Measurements from ENCODE around the gene PPP1R11. TPM values are rescaled to one million over a fixed set of nuclear protein-coding genes. Genes with fewer than 3 reads are reported as not detected.

The PPP1R11 gene
- total and polyA plus RNA-seq, 2 experiments from 2014 or later, result 30.0 to 63.7 TPM

- DNase-seq (ENCODE audit: low read depth in 1 of 2, low spot score in 1 of 2), result peak; percentile 90 to 91
- H3K27me3 ChIP-seq, result peaks cover 100% of the 10 kb centered on the region
- TF ChIP-seq CTCF (IDR thresholded peaks at IDR 0.05; ENCODE audit: low read depth, low read length), result peak; percentile 12
- H3K27ac ChIP-seq, result no peak overlapping the region
- no peaks in the 10 kb centered on the region for H3K4me1 ChIP-seq (ENCODE audit: low read depth)
- H3K4me3 ChIP-seq, result peak overlapping the region; percentile 16
- no peaks in the 10 kb centered on the region for H3K9me3 ChIP-seq (ENCODE audit: low read depth)
- no peaks in the 10 kb centered on the region for H3K36me3 ChIP-seq
Measured at GRCh38 chr6:30101444-30102413, 34.7 kb downstream of the PPP1R11 start.

- TF ChIP-seq CTCF (IDR thresholded peaks at IDR 0.05; ENCODE audit: low read depth, low read length), result no peak
- Histone ChIP-seq H3K9me3 (ENCODE audit: low read depth) (no peaks in the 10 kb centered on the region), H3K36me3 (no peaks in the 10 kb centered on the region), H3K27ac (no peak overlapping the region), H3K4me1 (ENCODE audit: low read depth) (no peaks in the 10 kb centered on the region), H3K27me3 (peaks cover 100% of the 10 kb centered on the region), H3K4me3 (peak overlapping the region; percentile 16)
- peak in 1 of 2 donors; percentile 67 for DNase-seq (ENCODE audit: low read depth in 1 of 2, low spot score in 1 of 2)
Measured at GRCh38 chr6:30102414-30102969, 35.5 kb downstream of the PPP1R11 start.

- H3K36me3 ChIP-seq, result no peaks in the 10 kb centered on the region
- H3K27me3 ChIP-seq, result peaks cover 100% of the 10 kb centered on the region
- no peak overlapping the region for H3K27ac ChIP-seq
- no peaks in the 10 kb centered on the region for H3K4me1 ChIP-seq (ENCODE audit: low read depth)
- peak; percentile 86 to 92 for DNase-seq (ENCODE audit: low read depth in 1 of 2, low spot score in 1 of 2)
- peak overlapping the region; percentile 30 for H3K4me3 ChIP-seq
- no peaks in the 10 kb centered on the region for H3K9me3 ChIP-seq (ENCODE audit: low read depth)
- TF ChIP-seq CTCF (IDR thresholded peaks at IDR 0.05; ENCODE audit: low read depth, low read length), result peak; percentile 92
Measured at GRCh38 chr6:30102970-30103871, 36.2 kb downstream of the PPP1R11 start.

GRCh38 chr6:30103872-30104179 is 36.8 kb downstream of the PPP1R11 start:
- DNase-seq (ENCODE audit: low read depth in 1 of 2, low spot score in 1 of 2), result no peak
- H3K36me3 ChIP-seq, result no peaks in the 10 kb centered on the region
- H3K4me1 ChIP-seq (ENCODE audit: low read depth), result no peaks in the 10 kb centered on the region
- H3K27ac ChIP-seq, result no peak overlapping the region
- no peak overlapping the region for H3K4me3 ChIP-seq
- H3K9me3 ChIP-seq (ENCODE audit: low read depth), result no peaks in the 10 kb centered on the region
- no peak for TF ChIP-seq CTCF (IDR thresholded peaks at IDR 0.05; ENCODE audit: low read depth, low read length)
- peaks cover 98% of the 10 kb centered on the region for H3K27me3 ChIP-seq

GRCh38 chr6:30104661-30105060 is 37.7 kb downstream of the PPP1R11 start:
- H3K4me1 ChIP-seq (ENCODE audit: low read depth), result no peaks in the 10 kb centered on the region
- no peak for DNase-seq (ENCODE audit: low read depth in 1 of 2, low spot score in 1 of 2)
- H3K9me3 ChIP-seq (ENCODE audit: low read depth), result no peaks in the 10 kb centered on the region
- TF ChIP-seq CTCF (IDR thresholded peaks at IDR 0.05; ENCODE audit: low read depth, low read length), result no peak
- H3K27me3 ChIP-seq, result peaks cover 98% of the 10 kb centered on the region
- H3K27ac ChIP-seq, result no peak overlapping the region
- H3K36me3 ChIP-seq, result no peaks in the 10 kb centered on the region
- no peak overlapping the region for H3K4me3 ChIP-seq

Data from cardiac muscle cell (in vitro differentiated cells and primary cell).